GM12878 (cell line): ENCODE measurements around the gene CFAP53. TPM values are rescaled to one million over a fixed set of nuclear protein-coding genes. Genes with fewer than 3 reads are reported as not detected.

Experiments used
- ATAC-seq: fragments of 200-7000 bp; cut with Tn5 transposase; 3 replicates; pipeline ENCODE4 v1.9.1; 2020; ENCODE audit warnings: mild to moderate bottlenecking, moderate library complexity
- BruUV-seq: library from RNA; stranded (reverse); fragments of 400-500 nt; replicated peaks from 2 replicates; lab custom pipeline; 2021; lab: Mats Ljungman, UMichigan
- CTCF ChIA-PET: fragments of 300-600 bp; sonication (Branson Sonifier 250); formaldehyde crosslinking; extraction: SDS; loops from one replicate; lab custom pipeline; 2021; ENCODE audit warnings: inconsistent platforms; lab: Yijun Ruan, JAX
- POLR2A ChIA-PET: fragments of 350-600 bp; formaldehyde crosslinking; extraction: SDS; loops from one replicate; lab custom pipeline; 2021; ENCODE audit warnings: inconsistent platforms; lab: Charles Lee
- RAD21 ChIA-PET: fragments of 300-600 bp; sonication (Branson Sonifier 250); formaldehyde crosslinking; loops from one replicate; lab custom pipeline; 2023; ENCODE audit warnings: antibody characterized with exemption; ENCODE audit not compliant: unreplicated experiment; lab: Charles Lee
- SMC1A ChIA-PET: fragments of 300-600 bp; sonication (Branson Sonifier 250); formaldehyde crosslinking; loops from one replicate; lab custom pipeline; 2023; ENCODE audit not compliant: unreplicated experiment, uncharacterized antibody; lab: Charles Lee
- DNase-seq: peaks from one replicate; pipeline ENCODE4 v3.0.0-alpha.2; 2011; ENCODE audit warnings: low read depth, low spot score
- FAIRE-seq: peaks from 3 replicates; lab custom pipeline; 2011; peaks lifted over from hg19 to GRCh38; lab: Jason Lieb, UNC
- H2AFZ ChIP-seq: 2 replicates; pipeline ENCODE4 v1.6.0; 2011; ENCODE audit warnings: low read depth, low read length, control low read depth; ENCODE audit not compliant: control insufficient read depth
- H3K27ac ChIP-seq: 2 replicates; pipeline ENCODE4 v1.5.1; 2011; ENCODE audit warnings: control low read depth; ENCODE audit not compliant: control insufficient read depth, insufficient read depth
- H3K27me3 ChIP-seq, 2 experiments: replicated peaks in 1 of 2; 2 replicates each; pipeline versions ENCODE4 v1.6.0 to v1.6.1; 2011; ENCODE audit warnings: low read length in 1 of 2; ENCODE audit not compliant: control insufficient read depth in 2 of 2, insufficient read depth in 2 of 2
- H3K36me3 ChIP-seq, 2 experiments: 2 replicates each; pipeline ENCODE4 v1.5.1; 2011; ENCODE audit warnings: low read length in 1 of 2; ENCODE audit not compliant: control insufficient read depth in 2 of 2, insufficient read depth in 2 of 2
- H3K4me1 ChIP-seq: 2 replicates; pipeline ENCODE4 v1.6.1; 2011; ENCODE audit warnings: mild to moderate bottlenecking, low read length, moderate library complexity, mixed read lengths; ENCODE audit not compliant: control insufficient read depth, insufficient read depth
- H3K4me2 ChIP-seq: 2 replicates; pipeline ENCODE4 v1.6.0; 2011; ENCODE audit warnings: control low read depth; ENCODE audit not compliant: control insufficient read depth, insufficient read depth
- H3K4me3 ChIP-seq: fragments of 200-600 bp; sonication (generic); 2 replicates; pipeline ENCODE4 v1.5.1; 2016
- H3K79me2 ChIP-seq: 2 replicates; pipeline ENCODE4 v1.6.0; 2011; ENCODE audit warnings: low read length; ENCODE audit not compliant: control insufficient read depth, insufficient read depth
- H3K9ac ChIP-seq: 2 replicates; pipeline ENCODE4 v1.8.0; 2011; ENCODE audit warnings: low read length, control low read depth, mixed read lengths; ENCODE audit not compliant: control insufficient read depth, insufficient read depth
- H3K9me3 ChIP-seq: replicated peaks from 3 replicates; pipeline ENCODE4 v1.5.1; 2011; ENCODE audit warnings: mild to moderate bottlenecking, low read length; ENCODE audit not compliant: control insufficient read depth, insufficient read depth
- H4K20me1 ChIP-seq: 2 replicates; pipeline ENCODE4 v1.6.0; 2011; ENCODE audit not compliant: control insufficient read depth, insufficient read depth
- ATF7 ChIP-seq: fragments of 450-650 bp; IDR thresholded peaks from 2 replicates; pipeline ENCODE4 v1.6.1; 2016; ENCODE audit warnings: low read depth, mild to moderate bottlenecking
- BHLHE40 ChIP-seq, 2 experiments: fragments of 450-650 bp in 1 of 2; IDR thresholded peaks; 2 replicates each; pipeline ENCODE4 v1.6.1; 2011 to 2017; ENCODE audit warnings: low read depth in 2 of 2, borderline replicate concordance in 1 of 2, improper control_type of control experiment in 1 of 2, low read length in 1 of 2, mild to moderate bottlenecking in 1 of 2
- CHD2 ChIP-seq: IDR thresholded peaks from 2 replicates; pipeline ENCODE4 v1.6.1; 2011; ENCODE audit warnings: low read depth, low read length, improper control_type of control experiment, borderline replicate concordance
- CTCF ChIP-seq, 3 experiments: IDR thresholded peaks in 2 of 3; conservative IDR thresholded peaks in 1 of 3; 2 replicates each; pipeline ENCODE4 v1.5.1; 2011; ENCODE audit warnings: low read depth in 3 of 3, low read length in 3 of 3, mild to moderate bottlenecking in 3 of 3, control low read depth in 2 of 3, moderate library complexity in 2 of 3, inconsistent platforms in 1 of 3, mixed read lengths in 1 of 3; ENCODE audit not compliant: control insufficient read depth in 2 of 3, insufficient read depth in 1 of 3; ENCODE audit errors: extremely low read depth in 1 of 3
- DPF2 ChIP-seq: fragments of 450-650 bp; IDR thresholded peaks from 2 replicates; pipeline ENCODE4 v1.6.1; 2017; ENCODE audit warnings: mild to moderate bottlenecking
- EZH2 ChIP-seq: IDR thresholded peaks from 2 replicates; pipeline ENCODE4 v1.6.1; 2012; ENCODE audit warnings: low read depth, mild to moderate bottlenecking, control low read depth, inconsistent platforms, low read length, borderline replicate concordance; ENCODE audit not compliant: control insufficient read depth
- KLF5 ChIP-seq: fragments of 450-650 bp; IDR thresholded peaks from 2 replicates; pipeline ENCODE4 v1.6.1; 2014; ENCODE audit warnings: mild to moderate bottlenecking; ENCODE audit not compliant: partially characterized antibody
- NFYA ChIP-seq: IDR thresholded peaks from 2 replicates; pipeline ENCODE4 v1.6.1; 2011; ENCODE audit warnings: low read depth, mild to moderate bottlenecking, low read length, improper control_type of control experiment, borderline replicate concordance
- POU2F2 ChIP-seq: IDR thresholded peaks from 3 replicates; pipeline ENCODE4 v1.6.1; 2011; ENCODE audit warnings: low read depth, mild to moderate bottlenecking, low read length, borderline replicate concordance
- TBL1XR1 ChIP-seq: IDR thresholded peaks from 2 replicates; pipeline ENCODE4 v1.6.1; 2012; ENCODE audit warnings: low read depth, low read length, improper control_type of control experiment
- ZNF274 ChIP-seq: IDR thresholded peaks from one replicate; pipeline ENCODE4 v1.8.0; 2011; ENCODE audit not compliant: insufficient read length, insufficient read depth
- ZNF384 ChIP-seq: IDR thresholded peaks from 2 replicates; pipeline ENCODE4 v1.6.1; 2012; ENCODE audit warnings: low read depth, mild to moderate bottlenecking, low read length, improper control_type of control experiment, borderline replicate concordance
- WGBS: methylation state at CpG from one replicate; pipeline ENCODE4 v1.1.6; 2016; ENCODE audit warnings: low lambda C conversion rate; ENCODE audit not compliant: insufficient replicate concordance, insufficient coverage; ENCODE audit errors: missing lambda C conversion rate; 5-methylcytosine and 5-hydroxymethylcytosine counted together
- in situ Hi-C: fragments of 300-500 bp; cut with MboI; formaldehyde crosslinking; loops from 9 replicates; pipeline ENCODE4 v1.14.3; 2018; ENCODE audit warnings: mixed read lengths
- intact Hi-C: fragments of 100-400 bp; cut with micrococcal nuclease; formaldehyde crosslinking; loops from one replicate; pipeline ENCODE4 v1.14.2; 2022; ENCODE audit not compliant: unreplicated experiment
- polyA plus RNA-seq, 11 experiments: library from polyadenylated mRNA; depleted of rRNA in 4 of 11; unstranded in 6 of 11; stranded (reverse) in 5 of 11; fragments of >200 nt; fragmentation: Nextera tagmentation in 4 of 11; fragmentation: Illumina TruSeq in 1 of 11; extraction: Ambion mirVana in 4 of 11; extraction: Trizol in 1 of 11; gene quantifications; 1 replicate in 1 of 11; 2 replicates in 10 of 11; pipeline versions ENCODE4 v1.2.1 to v1.2.3, GENCODE V29; 2011 to 2016; ENCODE audit warnings: inconsistent platforms in 2 of 11, missing spikeins in 2 of 11, low read depth in 1 of 11
- total RNA-seq, 4 experiments: library from RNA; depleted of rRNA in 3 of 4; stranded (reverse); fragments of >200 nt in 3 of 4; fragmentation: Illumina TruSeq in 1 of 4; extraction: Trizol in 1 of 4; gene quantifications; 2 replicates each; pipeline versions ENCODE4 v1.2.1 to v1.2.3, GENCODE V29; 2013 to 2021
- TF ChIP-seq, protein P1 (sequence below): fragments of 450-650 bp; IDR thresholded peaks from 2 replicates; pipeline ENCODE4 v1.6.1; 2017; ENCODE audit warnings: mild to moderate bottlenecking, moderate library complexity
- TF ChIP-seq, protein P2 (sequence below): fragments of 450-650 bp; IDR thresholded peaks from 2 replicates; pipeline ENCODE4 v1.6.1; 2017; ENCODE audit warnings: borderline replicate concordance

The CFAP53 gene
- total and polyA plus RNA-seq, 10 of the 15 experiments (the other 5 are each of a cell fraction or from before 2014, with no cell fraction given), result 0.05 to 0.31 (median 0.12) TPM; not detected in 1

GRCh38 chr18:50268022-50268747 is 1.9 kb upstream of the CFAP53 start:
- under 1% methylated on average over 55 of the region's 56 CpGs for WGBS
- intact Hi-C loops, result loop anchor here (1.0 to 5.0 kb wide), 5 partner anchors 49 to 261 kb away; no protein-coding TSS in a partner anchor
- Histone ChIP-seq H3K4me1 (peaks cover 22% of the 10 kb centered on the region), H4K20me1 (no peaks in the 10 kb centered on the region), H3K4me3 (peak overlapping the region; percentile 55), H3K79me2 (no peaks in the 10 kb centered on the region), H2AFZ (peak overlapping the region; percentile 33), H3K36me3 (peaks cover 8 to 27% of the 10 kb centered on the region in 2 experiments), H3K4me2 (peak overlapping the region; percentile 44), H3K9me3 (no peaks in the 10 kb centered on the region), H3K27ac (peak overlapping the region; percentile 83), H3K9ac (peak overlapping the region; percentile 52), H3K27me3 (no peaks in the 10 kb centered on the region; a peak in 1 of 4 replicates)
- BruUV-seq, result TSS peak; percentile 57
- FAIRE-seq (peak; percentile 84), DNase-seq (peak; percentile 62), ATAC-seq (peak; percentile 90)
- RAD21 ChIA-PET, result interaction anchor here (0.7 to 4.6 kb wide), 8 partner anchors 11 to 111 kb away, joined by 3 to 51 read pairs (median 6); partner anchors contain the start of gene MBD1
- in situ Hi-C loops, result loop anchor here (10.0 kb wide), 1 partner anchor 773 kb away; the partner anchor contains the start of gene RPL17
- SMC1A ChIA-PET, result interaction anchor here (0.7 to 6.5 kb wide), 11 partner anchors 11 to 173 kb away, joined by 3 to 85 read pairs (median 7); partner anchors contain the start of gene MBD1
- POLR2A ChIA-PET, result interaction anchor here (1.3 to 3.5 kb wide), 3 partner anchors 13 to 89 kb away, joined by 3 to 24 read pairs (median 10); partner anchors contain the start of gene MBD1
- CTCF ChIA-PET, result interaction anchor here (0.7 to 6.6 kb wide), 19 partner anchors 10 to 258 kb away, joined by 3 to 101 read pairs (median 5); partner anchors contain the start of genes MBD1 and MYO5B
- TF ChIP-seq BHLHE40 (IDR thresholded peaks at IDR 0.05; ENCODE audit: borderline replicate concordance in 1 of 2, low read depth in 2 of 2, low read length in 1 of 2) (peak in 1 of 2 experiments; percentile 69; a peak in 2 of 4 replicates), CTCF (IDR thresholded peaks at IDR 0.05 in 2 of 3, conservative IDR thresholded peaks at IDR 0.05 in 1 of 3; ENCODE audit: control insufficient read depth in 2 of 3, extremely low read depth in 1 of 3, insufficient read depth in 1 of 3, low read depth in 3 of 3, low read length in 3 of 3) (peak; percentile 78 to 95 (median 85)), KLF5 (peak; percentile 40), ATF7 (0 out of 2 replicates have a peak, but pooled peaks have one; percentile 15), POU2F2 (peak; percentile 77), ZNF384 (peak; percentile 2; the same call in 1 of the 2 replicates), EZH2 (no peak), TBL1XR1 (no peak), DPF2 (peak; percentile 78), NFYA (no peak), ZNF274 (no peak), CHD2 (peak; percentile 48; the same call in 1 of the 2 replicates)
- TF ChIP-seq, protein P1, sequence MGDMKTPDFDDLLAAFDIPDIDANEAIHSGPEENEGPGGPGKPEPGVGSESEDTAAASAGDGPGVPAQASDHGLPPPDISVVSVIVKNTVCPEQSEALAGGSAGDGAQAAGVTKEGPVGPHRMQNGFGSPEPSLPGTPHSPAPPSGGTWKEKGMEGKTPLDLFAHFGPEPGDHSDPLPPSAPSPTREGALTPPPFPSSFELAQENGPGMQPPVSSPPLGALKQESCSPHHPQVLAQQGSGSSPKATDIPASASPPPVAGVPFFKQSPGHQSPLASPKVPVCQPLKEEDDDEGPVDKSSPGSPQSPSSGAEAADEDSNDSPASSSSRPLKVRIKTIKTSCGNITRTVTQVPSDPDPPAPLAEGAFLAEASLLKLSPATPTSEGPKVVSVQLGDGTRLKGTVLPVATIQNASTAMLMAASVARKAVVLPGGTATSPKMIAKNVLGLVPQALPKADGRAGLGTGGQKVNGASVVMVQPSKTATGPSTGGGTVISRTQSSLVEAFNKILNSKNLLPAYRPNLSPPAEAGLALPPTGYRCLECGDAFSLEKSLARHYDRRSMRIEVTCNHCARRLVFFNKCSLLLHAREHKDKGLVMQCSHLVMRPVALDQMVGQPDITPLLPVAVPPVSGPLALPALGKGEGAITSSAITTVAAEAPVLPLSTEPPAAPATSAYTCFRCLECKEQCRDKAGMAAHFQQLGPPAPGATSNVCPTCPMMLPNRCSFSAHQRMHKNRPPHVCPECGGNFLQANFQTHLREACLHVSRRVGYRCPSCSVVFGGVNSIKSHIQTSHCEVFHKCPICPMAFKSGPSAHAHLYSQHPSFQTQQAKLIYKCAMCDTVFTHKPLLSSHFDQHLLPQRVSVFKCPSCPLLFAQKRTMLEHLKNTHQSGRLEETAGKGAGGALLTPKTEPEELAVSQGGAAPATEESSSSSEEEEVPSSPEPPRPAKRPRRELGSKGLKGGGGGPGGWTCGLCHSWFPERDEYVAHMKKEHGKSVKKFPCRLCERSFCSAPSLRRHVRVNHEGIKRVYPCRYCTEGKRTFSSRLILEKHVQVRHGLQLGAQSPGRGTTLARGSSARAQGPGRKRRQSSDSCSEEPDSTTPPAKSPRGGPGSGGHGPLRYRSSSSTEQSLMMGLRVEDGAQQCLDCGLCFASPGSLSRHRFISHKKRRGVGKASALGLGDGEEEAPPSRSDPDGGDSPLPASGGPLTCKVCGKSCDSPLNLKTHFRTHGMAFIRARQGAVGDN, result no peak
- TF ChIP-seq, protein P2, sequence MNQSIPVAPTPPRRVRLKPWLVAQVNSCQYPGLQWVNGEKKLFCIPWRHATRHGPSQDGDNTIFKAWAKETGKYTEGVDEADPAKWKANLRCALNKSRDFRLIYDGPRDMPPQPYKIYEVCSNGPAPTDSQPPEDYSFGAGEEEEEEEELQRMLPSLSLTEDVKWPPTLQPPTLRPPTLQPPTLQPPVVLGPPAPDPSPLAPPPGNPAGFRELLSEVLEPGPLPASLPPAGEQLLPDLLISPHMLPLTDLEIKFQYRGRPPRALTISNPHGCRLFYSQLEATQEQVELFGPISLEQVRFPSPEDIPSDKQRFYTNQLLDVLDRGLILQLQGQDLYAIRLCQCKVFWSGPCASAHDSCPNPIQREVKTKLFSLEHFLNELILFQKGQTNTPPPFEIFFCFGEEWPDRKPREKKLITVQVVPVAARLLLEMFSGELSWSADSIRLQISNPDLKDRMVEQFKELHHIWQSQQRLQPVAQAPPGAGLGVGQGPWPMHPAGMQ, result no peak
